Tibial artery (tissue), 4 donors: ENCODE measurements around the gene ZNF416.

Experiments
- DNase-seq, 2 donors: peaks; one replicate each; pipeline ENCODE4 v3.0.0-alpha.2; 2019
- H3K27ac ChIP-seq, 2 donors: fragments of 200-600 bp; sonication (generic) in 1 of 2; 1 replicate in 1 of 2; 2 replicates in 1 of 2; pipeline ENCODE4 v1.5.1; 2018 to 2019; ENCODE audit warnings: mild to moderate bottlenecking in 1 of 2
- H3K27me3 ChIP-seq, 2 donors: fragments of 200-600 bp; sonication (generic) in 1 of 2; one replicate each; pipeline versions ENCODE4 v1.5.1 to v1.6.0; 2016 to 2019
- H3K36me3 ChIP-seq, 3 donors: fragments of 200-600 bp; sonication (generic) in 2 of 3; one replicate each; pipeline ENCODE4 v1.5.1; 2016 to 2019; ENCODE audit warnings: mild to moderate bottlenecking in 2 of 3
- H3K4me1 ChIP-seq, 4 donors: fragments of 200-600 bp; sonication (generic) in 2 of 4; 1 replicate in 3 of 4; 2 replicates in 1 of 4; pipeline ENCODE4 v1.5.1; 2016 to 2019
- H3K4me3 ChIP-seq, 2 donors: fragments of 200-600 bp; sonication (generic) in 1 of 2; 1 replicate in 1 of 2; 2 replicates in 1 of 2; pipeline ENCODE4 v1.5.1; 2018 to 2019; ENCODE audit warnings: mild to moderate bottlenecking in 2 of 2
- H3K9me3 ChIP-seq, 3 donors: fragments of 200-600 bp; sonication (generic) in 1 of 3; one replicate each; pipeline ENCODE4 v1.5.1; 2016 to 2019
- CTCF ChIP-seq, 2 experiments: fragments of 200-600 bp in 1 of 2; fragments of 450-650 bp in 1 of 2; IDR thresholded peaks; one replicate each; pipeline ENCODE4 v1.5.1; 2017 to 2019; ENCODE audit warnings: antibody characterized with exemption in 2 of 2, mild to moderate bottlenecking in 1 of 2, moderate library complexity in 1 of 2
- intact Hi-C: fragments of 100-400 bp; cut with DNase I; formaldehyde crosslinking; loops from one replicate; pipeline ENCODE4 v1.15.0; 2023; ENCODE audit warnings: low total_unique reads

ZNF416 gene

GRCh38 chr19:57578487-57579205, at the start of gene ZNF416:
ZNF416 (minus strand) TSS chr19:57578911; CDS start chr19:57578704, 207 bp downstream.
- TF ChIP-seq CTCF (IDR thresholded peaks at IDR 0.05), result no peak
- H3K27me3 ChIP-seq, result no peaks in the 10 kb centered on the region
- peak; percentile 97 to 98 for DNase-seq
- peaks cover 0 to 19% (median 13%) of the 10 kb centered on the region in 4 donors for H3K4me1 ChIP-seq
- intact Hi-C loops, result loop anchor here (10.0 kb wide), 1 partner anchor 576 kb away; the partner anchor contains the start of gene ZNF329
- H3K36me3 ChIP-seq, result peaks cover 33 to 42% (median 37%) of the 10 kb centered on the region in 3 donors
- peak within 1 kb of the TSS; percentile 65 to 67 for H3K27ac ChIP-seq
- peak within 1 kb of the TSS; percentile 72 to 73 for H3K4me3 ChIP-seq
- peaks cover 8 to 51% (median 33%) of the 10 kb centered on the region in 3 donors for H3K9me3 ChIP-seq

GRCh38 chr19:57623091-57623490, 44.4 kb upstream of the ZNF416 start:
- H3K9me3 ChIP-seq, result peaks cover 42 to 100% (median 99%) of the 10 kb centered on the region in 3 donors

GRCh38 chr19:57620673-57621348, 42.1 kb upstream of the ZNF416 start:
- TF ChIP-seq CTCF (IDR thresholded peaks at IDR 0.05), result no peak
- H3K4me1 ChIP-seq, result no peaks in the 10 kb centered on the region
- DNase-seq, result no peak
- H3K4me3 ChIP-seq, result no peak overlapping the region
- H3K9me3 ChIP-seq, result peaks cover 36 to 100% (median 100%) of the 10 kb centered on the region in 3 donors
- intact Hi-C loops, result no loop called here
- peaks cover 96 to 100% (median 97%) of the 10 kb centered on the region in 3 donors for H3K36me3 ChIP-seq
- no peaks in the 10 kb centered on the region for H3K27me3 ChIP-seq
- no peak overlapping the region for H3K27ac ChIP-seq

More at GRCh38 chr19:57623091-57623490, 44.4 kb upstream of the ZNF416 start:
- Histone ChIP-seq H3K4me1 (no peaks in the 10 kb centered on the region), H3K36me3 (peaks cover 74 to 91% (median 89%) of the 10 kb centered on the region in 3 donors), H3K4me3 (no peak overlapping the region), H3K27me3 (no peaks in the 10 kb centered on the region), H3K27ac (no peak overlapping the region)
- DNase-seq, result no peak
- TF ChIP-seq CTCF (IDR thresholded peaks at IDR 0.05), result no peak
- intact Hi-C loops, result no loop called here

GRCh38 chr19:57615346-57615745, 36.6 kb upstream of the ZNF416 start:
- H3K27me3 ChIP-seq, result no peaks in the 10 kb centered on the region
- peak overlapping the region in 1 of 2 donors; percentile 75 for H3K4me3 ChIP-seq
- peaks cover 16 to 67% (median 60%) of the 10 kb centered on the region in 3 donors for H3K9me3 ChIP-seq
- H3K4me1 ChIP-seq, result peaks cover 0 to 21% (median 12%) of the 10 kb centered on the region in 4 donors
- intact Hi-C loops, result no loop called here
- no peak for DNase-seq
- no peak for TF ChIP-seq CTCF (IDR thresholded peaks at IDR 0.05)
- H3K36me3 ChIP-seq, result peaks cover 51 to 57% (median 56%) of the 10 kb centered on the region in 3 donors
- H3K27ac ChIP-seq, result no peak overlapping the region

- Histone ChIP-seq H3K9me3 (peaks cover 13 to 55% (median 55%) of the 10 kb centered on the region in 3 donors), H3K36me3 (peaks cover 39 to 51% (median 45%) of the 10 kb centered on the region in 3 donors), H3K27me3 (no peaks in the 10 kb centered on the region), H3K4me3 (peak within 1 kb of the TSS; percentile 75 to 98), H3K4me1 (peaks cover 0 to 21% (median 12%) of the 10 kb centered on the region in 4 donors), H3K27ac (peak within 1 kb of the TSS; percentile 70 to 77)
- intact Hi-C loops, result no loop called here
- DNase-seq, result peak; percentile 83 to 91
- TF ChIP-seq CTCF (IDR thresholded peaks at IDR 0.05), result no peak
These were observed 35.4 kb upstream of the ZNF416 start, which contains the start of gene ZNF134 for GRCh38 chr19:57613941-57614743. ZNF134 (plus strand) TSS chr19:57614242; CDS start chr19:57619469, 5,227 bp downstream.
